Keratinocyte (primary cell): Measurements from ENCODE around the gene PAX4.

Experiments
- EZH2 ChIP-seq: IDR thresholded peaks from one replicate; pipeline ENCODE4 v1.6.1; 2012; ENCODE audit warnings: inconsistent platforms, mild to moderate bottlenecking, low read length, moderate library complexity
- TF ChIP-seq, protein P1 (sequence below), 3 experiments: IDR thresholded peaks in 1 of 3; conservative IDR thresholded peaks in 1 of 3; optimal IDR thresholded peaks in 1 of 3; 2 replicates in 2 of 3; 3 replicates in 1 of 3; pipeline versions ENCODE3 to v1.5.1; 2011; ENCODE audit warnings: low read length in 3 of 3, mild to moderate bottlenecking in 3 of 3, moderate library complexity in 2 of 3, control low read depth in 1 of 3, inconsistent platforms in 1 of 3; ENCODE audit not compliant: insufficient read depth in 2 of 3; ENCODE audit errors: extremely low read depth in 1 of 3

- TF ChIP-seq EZH2: no peak
- TF ChIP-seq, protein P1, sequence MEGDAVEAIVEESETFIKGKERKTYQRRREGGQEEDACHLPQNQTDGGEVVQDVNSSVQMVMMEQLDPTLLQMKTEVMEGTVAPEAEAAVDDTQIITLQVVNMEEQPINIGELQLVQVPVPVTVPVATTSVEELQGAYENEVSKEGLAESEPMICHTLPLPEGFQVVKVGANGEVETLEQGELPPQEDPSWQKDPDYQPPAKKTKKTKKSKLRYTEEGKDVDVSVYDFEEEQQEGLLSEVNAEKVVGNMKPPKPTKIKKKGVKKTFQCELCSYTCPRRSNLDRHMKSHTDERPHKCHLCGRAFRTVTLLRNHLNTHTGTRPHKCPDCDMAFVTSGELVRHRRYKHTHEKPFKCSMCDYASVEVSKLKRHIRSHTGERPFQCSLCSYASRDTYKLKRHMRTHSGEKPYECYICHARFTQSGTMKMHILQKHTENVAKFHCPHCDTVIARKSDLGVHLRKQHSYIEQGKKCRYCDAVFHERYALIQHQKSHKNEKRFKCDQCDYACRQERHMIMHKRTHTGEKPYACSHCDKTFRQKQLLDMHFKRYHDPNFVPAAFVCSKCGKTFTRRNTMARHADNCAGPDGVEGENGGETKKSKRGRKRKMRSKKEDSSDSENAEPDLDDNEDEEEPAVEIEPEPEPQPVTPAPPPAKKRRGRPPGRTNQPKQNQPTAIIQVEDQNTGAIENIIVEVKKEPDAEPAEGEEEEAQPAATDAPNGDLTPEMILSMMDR (optimal IDR thresholded peaks at IDR 0.05 in 1 of 3, IDR thresholded peaks at IDR 0.05 in 1 of 3, conservative IDR thresholded peaks at IDR 0.05 in 1 of 3; ENCODE audit: extremely low read depth in 1 of 3, insufficient read depth in 2 of 3, low read length in 3 of 3): no peak
These were observed 1.9 kb upstream of the PAX4 start for GRCh38 chr7:127619681-127620405.
